IgD-negative memory B cell (primary cell): ENCODE measurements around the gene NSUN2. TPM values are rescaled to one million over a fixed set of nuclear protein-coding genes. Genes with fewer than 3 reads are reported as not detected.

Source experiments
- H3K27ac Mint-ChIP-seq, 3 donors: one replicate each; pipeline ENCODE4 v1.8.0; 2020 to 2022; ENCODE audit warnings: mild to moderate bottlenecking in 3 of 3, mixed read lengths in 3 of 3, moderate library complexity in 1 of 3
- H3K27me3 Mint-ChIP-seq: one replicate; pipeline ENCODE4 v1.8.0; 2021; ENCODE audit warnings: mixed read lengths
- H3K36me3 Mint-ChIP-seq: one replicate; pipeline ENCODE4 v1.8.0; 2020; ENCODE audit warnings: mild to moderate bottlenecking, mixed read lengths
- H3K4me1 Mint-ChIP-seq, 3 donors: one replicate each; pipeline ENCODE4 v1.8.0; 2020 to 2022; ENCODE audit warnings: mixed read lengths in 3 of 3, mild to moderate bottlenecking in 1 of 3
- H3K4me3 Mint-ChIP-seq, 4 donors: one replicate each; pipeline ENCODE4 v1.8.0; 2020 to 2022; ENCODE audit warnings: mild to moderate bottlenecking in 4 of 4, mixed read lengths in 4 of 4, moderate library complexity in 3 of 4
- H3K9me3 Mint-ChIP-seq, 3 donors: one replicate each; pipeline ENCODE4 v1.8.0; 2020 to 2021; ENCODE audit warnings: mixed read lengths in 3 of 3, mild to moderate bottlenecking in 1 of 3
- polyA plus RNA-seq: library from polyadenylated mRNA; unstranded; fragments of 300-500 nt; fragmentation: Illumina TruSeq; gene quantifications from one replicate; pipeline ENCODE4 v1.2.3, GENCODE V29; 2021

NSUN2 gene
- polyA plus RNA-seq, 1 donor from 2014 or later: 33.1 TPM

DNA sequence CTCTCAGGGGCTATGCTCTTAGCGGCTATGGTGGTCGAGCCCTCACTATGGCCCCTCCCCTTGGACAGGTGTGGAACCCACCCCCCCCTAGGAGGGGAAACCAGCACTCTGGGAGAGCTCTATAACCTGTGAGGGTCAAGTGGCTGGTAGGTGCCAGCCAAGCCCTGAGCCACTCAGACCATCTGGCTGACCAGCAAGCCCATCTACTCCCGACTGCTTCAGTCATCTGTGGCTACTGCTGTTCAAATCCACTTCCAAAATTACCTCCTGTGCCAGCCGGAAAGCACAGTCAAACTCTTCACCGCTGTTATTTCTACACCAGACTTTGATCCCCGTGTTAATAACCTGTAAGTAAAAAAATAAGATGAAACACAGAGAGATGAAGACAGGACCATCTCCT, 28.5 kb downstream of the NSUN2 start:
- H3K9me3 Mint-ChIP-seq: no peaks in the 10 kb centered on the region
- peaks cover 0 to 4% (median 0%) of the 10 kb centered on the region in 3 donors for H3K4me1 Mint-ChIP-seq
- H3K36me3 Mint-ChIP-seq: peaks cover 6% of the 10 kb centered on the region
- H3K4me3 Mint-ChIP-seq: no peak overlapping the region
- no peaks in the 10 kb centered on the region for H3K27me3 Mint-ChIP-seq
- no peak overlapping the region for H3K27ac Mint-ChIP-seq

DNA sequence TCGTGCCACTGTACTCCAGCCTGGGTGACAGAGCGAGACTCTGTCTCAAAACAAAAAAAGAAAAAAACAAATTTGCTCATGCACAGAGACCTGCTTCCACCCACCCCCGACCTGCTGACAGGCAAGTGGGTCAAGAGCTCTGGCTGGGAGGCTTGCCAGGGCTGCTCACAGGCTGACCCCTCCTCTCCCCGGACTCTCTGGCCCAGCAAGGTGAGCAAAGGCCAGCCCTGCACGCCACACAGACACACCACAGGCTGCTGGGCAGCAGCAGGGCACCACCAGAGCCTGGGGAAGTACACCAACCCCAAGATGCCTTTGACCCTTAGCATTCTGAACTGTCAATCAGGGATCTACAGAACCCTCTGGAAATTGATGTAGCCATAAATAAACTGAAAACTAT, 29.2 kb downstream of the NSUN2 start:
- Mint-ChIP-seq H3K4me3 (no peak overlapping the region), H3K4me1 (peaks cover 0 to 4% (median 0%) of the 10 kb centered on the region in 3 donors), H3K9me3 (no peaks in the 10 kb centered on the region), H3K36me3 (peaks cover 6% of the 10 kb centered on the region), H3K27me3 (no peaks in the 10 kb centered on the region), H3K27ac (no peak overlapping the region)

- Mint-ChIP-seq H3K36me3 (peaks cover 12% of the 10 kb centered on the region), H3K4me1 (peaks cover 0 to 1% (median 0%) of the 10 kb centered on the region in 3 donors), H3K9me3 (no peaks in the 10 kb centered on the region), H3K4me3 (no peak overlapping the region), H3K27ac (no peak overlapping the region), H3K27me3 (no peaks in the 10 kb centered on the region)
Observed at GRCh38 chr5:6602441-6602840, 30.4 kb downstream of the NSUN2 start.

DNA sequence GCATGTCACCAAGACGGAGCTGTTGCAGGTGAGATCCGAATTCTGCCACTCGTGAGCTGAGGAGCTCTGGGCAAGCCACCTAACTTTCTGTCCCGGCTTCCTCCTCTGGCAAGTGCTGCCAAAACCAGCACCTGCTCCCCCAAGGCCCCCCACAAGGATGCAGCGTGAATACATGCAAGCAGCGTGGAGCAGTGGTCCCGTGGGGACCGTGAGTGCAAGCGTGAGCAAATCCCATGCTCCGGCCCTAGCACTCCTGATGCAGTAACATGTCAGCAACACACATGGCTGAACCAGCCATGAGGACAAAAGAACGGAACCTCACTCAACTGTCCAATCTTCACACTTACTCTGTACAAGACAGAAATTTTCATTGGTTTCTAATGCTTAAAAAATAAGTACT, 31.0 kb downstream of the NSUN2 start:
- Mint-ChIP-seq H3K9me3 (no peaks in the 10 kb centered on the region), H3K27ac (no peak overlapping the region), H3K36me3 (peaks cover 16% of the 10 kb centered on the region), H3K4me1 (peaks cover 0 to 1% (median 0%) of the 10 kb centered on the region in 3 donors), H3K4me3 (no peak overlapping the region), H3K27me3 (no peaks in the 10 kb centered on the region)

GRCh38 chr5:6601271-6601670, 31.6 kb downstream of the NSUN2 start:
- Mint-ChIP-seq H3K27ac (no peak overlapping the region), H3K4me1 (peaks cover 0 to 1% (median 0%) of the 10 kb centered on the region in 3 donors), H3K4me3 (no peak overlapping the region), H3K27me3 (no peaks in the 10 kb centered on the region), H3K9me3 (no peaks in the 10 kb centered on the region), H3K36me3 (peaks cover 16% of the 10 kb centered on the region)

DNA sequence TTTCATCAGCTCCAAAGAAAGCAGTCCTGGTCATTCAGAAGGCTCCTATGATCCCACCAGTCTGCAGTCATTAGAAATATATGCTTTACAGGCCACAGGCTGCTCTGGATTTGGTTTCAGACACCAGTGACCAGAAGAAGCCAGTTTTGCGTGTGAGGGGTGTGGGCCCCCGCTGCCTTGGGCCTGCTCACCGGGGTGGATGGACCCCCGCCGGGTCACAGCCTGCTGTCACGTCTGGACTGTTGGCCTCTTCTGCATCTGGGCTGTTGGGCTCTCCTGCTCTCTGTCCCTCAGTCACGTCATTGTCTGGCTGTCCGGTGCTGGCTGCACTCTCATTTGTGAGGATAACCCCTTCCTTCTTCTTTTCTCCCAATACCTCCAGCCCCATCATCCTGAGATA, 33.1 kb downstream of the NSUN2 start:
- Mint-ChIP-seq H3K9me3 (no peaks in the 10 kb centered on the region), H3K4me1 (peaks cover 0 to 3% (median 0%) of the 10 kb centered on the region in 3 donors), H3K4me3 (no peak overlapping the region), H3K36me3 (peaks cover 13% of the 10 kb centered on the region), H3K27me3 (no peaks in the 10 kb centered on the region), H3K27ac (no peak overlapping the region)

- peaks cover 0 to 1% (median 0%) of the 10 kb centered on the region in 3 donors for H3K4me1 Mint-ChIP-seq
- peaks cover 13% of the 10 kb centered on the region for H3K36me3 Mint-ChIP-seq
- no peaks in the 10 kb centered on the region for H3K27me3 Mint-ChIP-seq
- H3K27ac Mint-ChIP-seq: no peak overlapping the region
- H3K9me3 Mint-ChIP-seq: no peaks in the 10 kb centered on the region
- H3K4me3 Mint-ChIP-seq: no peak overlapping the region
Observed at GRCh38 chr5:6598351-6598900, 34.4 kb downstream of the NSUN2 start.

DNA sequence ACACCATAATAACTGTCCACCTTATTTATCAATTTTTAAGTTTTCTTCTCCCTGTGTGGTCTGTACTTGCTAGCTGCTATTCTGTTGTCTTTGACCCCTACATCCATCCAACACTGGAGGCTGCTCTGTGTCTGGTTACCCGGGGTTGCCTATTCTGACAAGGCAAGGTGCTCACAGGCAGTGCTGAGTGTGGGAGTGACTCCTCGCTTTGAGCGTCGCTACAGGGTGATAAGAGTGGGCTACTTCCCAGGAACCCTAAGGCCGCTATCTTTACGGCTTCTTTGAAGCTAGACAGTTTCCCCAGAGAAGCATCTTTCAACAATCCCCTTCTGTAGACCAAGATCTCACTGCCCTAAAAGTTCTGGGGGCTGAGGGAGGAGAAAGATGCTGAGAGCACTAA, 35.3 kb downstream of the NSUN2 start:
- Mint-ChIP-seq H3K4me3 (no peak overlapping the region), H3K4me1 (peaks cover 0 to 1% (median 0%) of the 10 kb centered on the region in 3 donors), H3K9me3 (no peaks in the 10 kb centered on the region), H3K36me3 (peaks cover 13% of the 10 kb centered on the region), H3K27me3 (no peaks in the 10 kb centered on the region), H3K27ac (no peak overlapping the region)

DNA sequence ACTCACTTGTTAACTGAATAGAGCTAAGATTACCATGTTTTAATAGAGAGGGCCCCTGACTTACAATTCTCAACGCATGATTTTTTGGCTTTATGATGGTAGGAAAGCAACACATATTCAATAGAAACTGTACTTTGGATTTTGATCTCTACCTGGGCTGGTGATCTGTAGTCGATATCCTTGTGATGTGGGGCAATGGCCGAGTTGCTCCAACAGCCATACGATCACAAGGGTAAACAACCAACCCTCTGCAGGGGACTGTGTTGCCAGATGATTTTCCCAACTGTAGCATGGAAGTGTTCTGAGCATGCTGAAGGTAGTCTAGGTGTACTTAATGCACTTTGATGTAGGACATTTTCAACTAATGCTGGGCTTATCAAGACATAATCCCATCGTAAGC, 36.5 kb downstream of the NSUN2 start:
- Mint-ChIP-seq H3K9me3 (peaks cover 0 to 5% (median 0%) of the 10 kb centered on the region in 3 donors), H3K36me3 (peaks cover 13% of the 10 kb centered on the region), H3K27ac (no peak overlapping the region), H3K4me3 (no peak overlapping the region), H3K27me3 (no peaks in the 10 kb centered on the region), H3K4me1 (peaks cover 0 to 7% (median 2%) of the 10 kb centered on the region in 3 donors)

GRCh38 chr5:6595405-6595804, 37.4 kb downstream of the NSUN2 start:
- no peak overlapping the region for H3K27ac Mint-ChIP-seq
- H3K27me3 Mint-ChIP-seq: no peaks in the 10 kb centered on the region
- H3K9me3 Mint-ChIP-seq: peaks cover 0 to 5% (median 0%) of the 10 kb centered on the region in 3 donors

GRCh38 chr5:6594066-6594465, 38.8 kb downstream of the NSUN2 start:
- H3K27me3 Mint-ChIP-seq: no peaks in the 10 kb centered on the region
- H3K9me3 Mint-ChIP-seq: peaks cover 0 to 5% (median 0%) of the 10 kb centered on the region in 3 donors
- H3K27ac Mint-ChIP-seq: no peak overlapping the region
- H3K4me1 Mint-ChIP-seq: peaks cover 0 to 7% (median 2%) of the 10 kb centered on the region in 3 donors
- no peak overlapping the region for H3K4me3 Mint-ChIP-seq
- H3K36me3 Mint-ChIP-seq: peaks cover 12% of the 10 kb centered on the region

More at GRCh38 chr5:6595405-6595804, 37.4 kb downstream of the NSUN2 start:
- Mint-ChIP-seq H3K4me1 (peaks cover 0 to 7% (median 2%) of the 10 kb centered on the region in 3 donors), H3K36me3 (peaks cover 13% of the 10 kb centered on the region), H3K4me3 (no peak overlapping the region)

GRCh38 chr5:6593148-6594016, 39.5 kb downstream of the NSUN2 start:
- H3K36me3 Mint-ChIP-seq: peaks cover 11% of the 10 kb centered on the region
- H3K4me1 Mint-ChIP-seq: peaks cover 0 to 7% (median 2%) of the 10 kb centered on the region in 3 donors
- H3K9me3 Mint-ChIP-seq: peaks cover 0 to 5% (median 0%) of the 10 kb centered on the region in 3 donors
- H3K27ac Mint-ChIP-seq: no peak overlapping the region
- H3K27me3 Mint-ChIP-seq: no peaks in the 10 kb centered on the region
- no peak overlapping the region for H3K4me3 Mint-ChIP-seq

DNA sequence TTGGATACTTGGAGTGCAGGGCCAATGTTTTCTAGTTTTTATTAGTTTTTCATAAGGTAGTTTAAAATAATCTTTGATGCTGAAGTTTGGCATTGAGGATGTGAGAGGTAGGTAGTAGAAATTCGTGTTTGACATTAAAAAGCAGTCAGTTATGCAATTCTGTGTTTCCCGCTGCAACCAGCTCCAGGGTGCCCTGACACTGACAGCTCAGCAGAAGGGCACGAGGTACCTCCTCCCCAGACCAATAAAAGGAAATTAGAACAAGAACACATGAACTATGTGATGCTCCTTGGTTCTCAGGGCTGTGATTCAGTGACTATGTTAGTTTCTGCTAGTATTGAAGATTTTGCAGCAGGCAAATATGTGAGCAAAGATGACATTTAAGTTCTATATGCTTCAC, 40.2 kb downstream of the NSUN2 start:
- H3K4me1 Mint-ChIP-seq: peaks cover 0 to 7% (median 2%) of the 10 kb centered on the region in 3 donors
- H3K36me3 Mint-ChIP-seq: peaks cover 7% of the 10 kb centered on the region
- no peak overlapping the region for H3K27ac Mint-ChIP-seq
- no peak overlapping the region for H3K4me3 Mint-ChIP-seq
- H3K9me3 Mint-ChIP-seq: peaks cover 0 to 5% (median 0%) of the 10 kb centered on the region in 3 donors
- H3K27me3 Mint-ChIP-seq: no peaks in the 10 kb centered on the region

DNA sequence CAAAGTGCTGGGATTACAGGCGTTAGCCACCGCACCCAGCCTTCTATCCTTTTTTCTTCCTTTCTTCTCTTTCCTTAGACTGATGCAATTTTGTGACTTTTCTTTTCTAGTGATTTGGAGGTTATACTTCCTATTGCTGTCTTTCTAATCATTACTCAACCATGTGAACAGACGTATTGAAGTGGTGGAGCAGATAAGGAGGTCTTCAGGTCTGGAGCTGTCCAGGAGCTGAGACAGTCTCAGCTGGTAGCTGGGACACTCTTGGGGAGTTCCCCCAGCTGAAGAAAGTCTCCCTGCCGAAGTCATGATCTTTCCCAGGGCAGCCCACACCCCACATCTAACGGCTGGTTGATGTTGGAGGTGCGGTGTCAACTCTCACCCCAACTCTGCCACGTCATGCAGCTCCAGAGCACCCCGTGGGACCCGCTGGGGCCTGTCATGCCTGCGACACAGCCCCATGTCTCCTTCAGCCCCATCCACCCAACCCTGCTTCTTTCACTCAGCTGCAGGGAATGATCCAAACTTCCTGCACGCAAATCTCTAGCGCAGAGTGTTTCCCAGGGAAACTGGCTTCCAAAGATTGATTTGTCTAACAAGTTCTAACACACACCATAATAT, 41.1 kb downstream of the NSUN2 start:
- peaks cover 0 to 5% (median 3%) of the 10 kb centered on the region in 3 donors for H3K9me3 Mint-ChIP-seq
- H3K4me3 Mint-ChIP-seq: peak overlapping the region in 1 of 4 donors; percentile 14
- H3K4me1 Mint-ChIP-seq: peaks cover 0 to 7% (median 2%) of the 10 kb centered on the region in 3 donors
- no peak overlapping the region for H3K27ac Mint-ChIP-seq
- H3K36me3 Mint-ChIP-seq: peaks cover 1% of the 10 kb centered on the region
- H3K27me3 Mint-ChIP-seq: peaks cover 1% of the 10 kb centered on the region

DNA sequence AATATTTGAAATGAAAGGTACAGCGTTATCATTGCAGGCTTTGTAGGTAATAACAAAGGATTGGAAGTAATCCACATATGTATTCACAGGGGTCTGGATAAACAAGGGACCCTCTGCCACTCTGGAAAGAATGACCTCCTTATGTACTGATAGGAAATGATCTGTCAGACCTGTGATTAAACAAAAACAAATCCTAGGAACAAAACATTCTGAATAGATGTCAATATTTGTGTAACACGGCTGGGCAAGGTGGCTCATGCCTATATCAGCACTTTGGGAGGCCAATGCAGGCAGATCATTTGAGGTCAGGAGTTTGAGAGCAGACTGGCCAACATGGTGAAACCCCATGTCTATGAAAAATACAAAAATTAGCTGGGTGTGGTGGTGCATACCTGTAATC, 42.3 kb downstream of the NSUN2 start:
- Mint-ChIP-seq H3K27ac (peak overlapping the region in 1 of 3 donors; percentile 3), H3K27me3 (peaks cover 11% of the 10 kb centered on the region), H3K9me3 (peaks cover 0 to 5% (median 3%) of the 10 kb centered on the region in 3 donors), H3K4me1 (peaks cover 0 to 6% (median 2%) of the 10 kb centered on the region in 3 donors), H3K36me3 (no peaks in the 10 kb centered on the region), H3K4me3 (no peak overlapping the region)
